Measurements from ENCODE around the gene ANKRD29. TPM values are rescaled to one million over a fixed set of nuclear protein-coding genes. Genes with fewer than 3 reads are reported as not detected.
A peak's percentile ranks its signal among the peaks of the same experiment; 100 is the strongest.

The ANKRD29 gene
- polyA plus RNA-seq, 1 of the 3 experiments (the other 2 are of a cell fraction) = 8.2 TPM

DNA sequence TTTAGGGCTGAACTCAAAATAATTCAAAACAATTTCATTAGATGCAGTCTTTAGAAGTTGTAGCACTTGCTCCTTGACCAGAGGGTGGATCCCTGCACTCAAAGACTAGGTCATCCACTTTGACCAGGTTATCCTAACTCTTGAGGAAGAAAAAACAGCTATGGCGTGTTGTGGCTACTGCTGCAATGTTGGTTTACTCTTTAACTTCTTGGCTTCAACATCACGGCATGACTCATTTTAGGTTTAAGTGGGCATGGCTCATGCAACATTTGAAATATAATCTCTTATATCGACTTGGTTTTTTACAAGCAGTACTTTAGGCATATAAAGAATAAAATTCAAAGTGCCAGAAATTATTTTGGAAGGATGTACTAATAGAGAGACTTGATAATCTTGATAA lies 35.4 kb downstream of the ANKRD29 start:
- Histone ChIP-seq H3K27ac (ENCODE audit: low read depth in 2 of 2, low read length in 1 of 2) (peak overlapping the region in 1 of 2 experiments; percentile 70; a peak in 3 of 4 replicates), H3K4me1 (ENCODE audit: control insufficient read depth in 1 of 2, insufficient read depth in 2 of 2, low read depth in 1 of 2, low read length in 1 of 2) (peaks cover 19 to 20% of the 10 kb centered on the region in 2 experiments), H3K79me2 (ENCODE audit: insufficient read depth) (no peaks in the 10 kb centered on the region), H3K4me3 (ENCODE audit: low read depth in 2 of 2, low read length in 1 of 2) (no peak overlapping the region), H3K27me3 (ENCODE audit: insufficient read depth) (no peaks in the 10 kb centered on the region), H4K20me1 (ENCODE audit: insufficient read depth) (no peaks in the 10 kb centered on the region), H3K9ac (peak overlapping the region; percentile 2; the same call in 1 of the 2 replicates), H3F3A (replicated peaks; ENCODE audit: insufficient read depth) (peaks cover 25% of the 10 kb centered on the region), H3K9me2 (no peaks in the 10 kb centered on the region), H3K9me3 (no peaks in the 10 kb centered on the region), H3K4me2 (peak overlapping the region; percentile 59; the same call in 1 of the 2 replicates), H3K36me3 (replicated peaks in 1 of 2; ENCODE audit: control insufficient read depth in 1 of 2, insufficient read depth in 2 of 2, low read length in 1 of 2) (no peaks in the 10 kb centered on the region), H2AFZ (ENCODE audit: low read depth) (no peak overlapping the region)
- 10% methylated on average over 3 of the region's 3 CpGs for WGBS (ENCODE audit: low lambda C conversion rate)
- CTCF ChIA-PET = interaction anchor here (1.2 to 12.6 kb wide), 4 partner anchors 68 to 291 kb away, joined by 3 to 78 read pairs (median 5); no protein-coding TSS in a partner anchor
- DNase-seq = no peak
- TF ChIP-seq, protein P1, sequence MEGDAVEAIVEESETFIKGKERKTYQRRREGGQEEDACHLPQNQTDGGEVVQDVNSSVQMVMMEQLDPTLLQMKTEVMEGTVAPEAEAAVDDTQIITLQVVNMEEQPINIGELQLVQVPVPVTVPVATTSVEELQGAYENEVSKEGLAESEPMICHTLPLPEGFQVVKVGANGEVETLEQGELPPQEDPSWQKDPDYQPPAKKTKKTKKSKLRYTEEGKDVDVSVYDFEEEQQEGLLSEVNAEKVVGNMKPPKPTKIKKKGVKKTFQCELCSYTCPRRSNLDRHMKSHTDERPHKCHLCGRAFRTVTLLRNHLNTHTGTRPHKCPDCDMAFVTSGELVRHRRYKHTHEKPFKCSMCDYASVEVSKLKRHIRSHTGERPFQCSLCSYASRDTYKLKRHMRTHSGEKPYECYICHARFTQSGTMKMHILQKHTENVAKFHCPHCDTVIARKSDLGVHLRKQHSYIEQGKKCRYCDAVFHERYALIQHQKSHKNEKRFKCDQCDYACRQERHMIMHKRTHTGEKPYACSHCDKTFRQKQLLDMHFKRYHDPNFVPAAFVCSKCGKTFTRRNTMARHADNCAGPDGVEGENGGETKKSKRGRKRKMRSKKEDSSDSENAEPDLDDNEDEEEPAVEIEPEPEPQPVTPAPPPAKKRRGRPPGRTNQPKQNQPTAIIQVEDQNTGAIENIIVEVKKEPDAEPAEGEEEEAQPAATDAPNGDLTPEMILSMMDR (IDR thresholded peaks at IDR 0.05) = no peak
- TF ChIP-seq, protein P2, sequence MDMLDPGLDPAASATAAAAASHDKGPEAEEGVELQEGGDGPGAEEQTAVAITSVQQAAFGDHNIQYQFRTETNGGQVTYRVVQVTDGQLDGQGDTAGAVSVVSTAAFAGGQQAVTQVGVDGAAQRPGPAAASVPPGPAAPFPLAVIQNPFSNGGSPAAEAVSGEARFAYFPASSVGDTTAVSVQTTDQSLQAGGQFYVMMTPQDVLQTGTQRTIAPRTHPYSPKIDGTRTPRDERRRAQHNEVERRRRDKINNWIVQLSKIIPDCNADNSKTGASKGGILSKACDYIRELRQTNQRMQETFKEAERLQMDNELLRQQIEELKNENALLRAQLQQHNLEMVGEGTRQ (IDR thresholded peaks at IDR 0.05; ENCODE audit: borderline replicate concordance, low read depth, low read length) = no peak
- TF ChIP-seq EZH2phosphoT487 (IDR thresholded peaks at IDR 0.05; ENCODE audit: borderline replicate concordance, low read depth) = no peak
- TF ChIP-seq ELF1 (IDR thresholded peaks at IDR 0.05) = no peak
- TF ChIP-seq JUND (IDR thresholded peaks at IDR 0.05) = peak; percentile 77
- no peak for TF ChIP-seq RAD21 (IDR thresholded peaks at IDR 0.05; ENCODE audit: low read length)
- no peak for TF ChIP-seq NRF1 (IDR thresholded peaks at IDR 0.05; ENCODE audit: low read depth, low read length)
- TF ChIP-seq EP300 (IDR thresholded peaks at IDR 0.05; ENCODE audit: borderline replicate concordance in 1 of 2, low read depth in 1 of 2, low read length in 1 of 2) = 0 out of 4 replicates have a peak, but pooled peaks of 1 of the 2 experiments have one; percentile 46
- TF ChIP-seq, protein P3, sequence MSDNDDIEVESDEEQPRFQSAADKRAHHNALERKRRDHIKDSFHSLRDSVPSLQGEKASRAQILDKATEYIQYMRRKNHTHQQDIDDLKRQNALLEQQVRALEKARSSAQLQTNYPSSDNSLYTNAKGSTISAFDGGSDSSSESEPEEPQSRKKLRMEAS (IDR thresholded peaks at IDR 0.05; ENCODE audit: low read depth) = 0 out of 2 replicates have a peak, but pooled peaks have one; percentile 45
- peak; percentile 83 for TF ChIP-seq NFIC (IDR thresholded peaks at IDR 0.05; ENCODE audit: borderline replicate concordance)
- TF ChIP-seq TCF12 (IDR thresholded peaks at IDR 0.05) = peak; percentile 67
- peak; percentile 85 for TF ChIP-seq RXRA (IDR thresholded peaks at IDR 0.05; ENCODE audit: borderline replicate concordance, low read depth)
- TF ChIP-seq MXI1 (IDR thresholded peaks at IDR 0.05; ENCODE audit: low read depth, low read length) = no peak
- TF ChIP-seq FOSL2 (IDR thresholded peaks at IDR 0.05; ENCODE audit: borderline replicate concordance, low read depth) = peak; percentile 93
- peak; percentile 49; the same call in 1 of the 2 replicates for TF ChIP-seq POLR2AphosphoS5 (IDR thresholded peaks at IDR 0.05; ENCODE audit: low read depth, low read length)
- no peak for TF ChIP-seq TEAD4 (IDR thresholded peaks at IDR 0.05; ENCODE audit: borderline replicate concordance, insufficient read depth)
- TF ChIP-seq, protein P4, sequence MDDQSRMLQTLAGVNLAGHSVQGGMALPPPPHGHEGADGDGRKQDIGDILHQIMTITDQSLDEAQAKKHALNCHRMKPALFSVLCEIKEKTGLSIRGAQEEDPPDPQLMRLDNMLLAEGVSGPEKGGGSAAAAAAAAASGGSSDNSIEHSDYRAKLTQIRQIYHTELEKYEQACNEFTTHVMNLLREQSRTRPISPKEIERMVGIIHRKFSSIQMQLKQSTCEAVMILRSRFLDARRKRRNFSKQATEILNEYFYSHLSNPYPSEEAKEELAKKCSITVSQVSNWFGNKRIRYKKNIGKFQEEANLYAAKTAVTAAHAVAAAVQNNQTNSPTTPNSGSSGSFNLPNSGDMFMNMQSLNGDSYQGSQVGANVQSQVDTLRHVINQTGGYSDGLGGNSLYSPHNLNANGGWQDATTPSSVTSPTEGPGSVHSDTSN (IDR thresholded peaks at IDR 0.05) = peak; percentile 56
- POLR2A ChIA-PET = no interaction called here

Data from SK-N-SH (cell line).